Mesodermal cell (in vitro differentiated cells): ENCODE data around the gene NDFIP2. TPM values are rescaled to one million over a fixed set of nuclear protein-coding genes. Genes with fewer than 3 reads are reported as not detected.

Source experiments
- H3K27ac ChIP-seq: 2 replicates; pipeline ENCODE4 v1.7.0; 2013; ENCODE audit warnings: mild to moderate bottlenecking, low read depth, low read length, moderate library complexity; ENCODE audit not compliant: severe bottlenecking
- H3K36me3 ChIP-seq: 2 replicates; pipeline ENCODE4 v1.7.1; 2013; ENCODE audit warnings: mild to moderate bottlenecking, low read length, moderate library complexity; ENCODE audit not compliant: control insufficient read depth, insufficient read depth
- H3K4me1 ChIP-seq: one replicate; pipeline ENCODE4 v1.7.1; 2013; ENCODE audit warnings: mild to moderate bottlenecking, low read length; ENCODE audit not compliant: insufficient read depth, control insufficient read depth, poor library complexity, severe bottlenecking
- H3K4me3 ChIP-seq: 2 replicates; pipeline ENCODE4 v1.7.0; 2013; ENCODE audit warnings: low read length, control low read depth, mild to moderate bottlenecking; ENCODE audit not compliant: insufficient read depth, poor library complexity, severe bottlenecking; ENCODE audit errors: extremely low read depth
- H3K9me3 ChIP-seq: 2 replicates; pipeline ENCODE4 v1.7.1; 2013; ENCODE audit warnings: mild to moderate bottlenecking, low read length, moderate library complexity; ENCODE audit not compliant: control insufficient read depth
- WGBS, 2 experiments: methylation state at CpG; one replicate each; pipeline ENCODE4 v1.1.5; 2013; ENCODE audit warnings: missing lambda C conversion rate in 2 of 2; ENCODE audit not compliant: insufficient coverage in 2 of 2; 5-methylcytosine and 5-hydroxymethylcytosine counted together
- polyA plus RNA-seq, 2 experiments: library from polyadenylated mRNA; stranded (reverse); fragments of 50-300 nt; gene quantifications; one replicate each; pipeline ENCODE4 v1.2.3, GENCODE V29; 2013

The NDFIP2 gene
- 48.8 TPM for polyA plus RNA-seq (2013, experiment 1 of 2)
- polyA plus RNA-seq (2013, experiment 2 of 2), result 46.2 TPM

GRCh38 chr13:79480954-79481684 lies at the start of gene NDFIP2:
Gene NDFIP2 (plus strand): TSS chr13:79481155. CDS start chr13:79481204, 49 bp downstream.
- WGBS, 2 experiments, result 0 to 1% methylated on average over 33 to 61 of the region's 74 CpGs
- H3K27ac ChIP-seq, result peak within 1 kb of the TSS; percentile 37
- no peaks in the 10 kb centered on the region for H3K36me3 ChIP-seq
- peaks cover 28% of the 10 kb centered on the region for H3K4me1 ChIP-seq
- H3K9me3 ChIP-seq, result no peaks in the 10 kb centered on the region
- peak within 1 kb of the TSS; percentile 75 for H3K4me3 ChIP-seq

GRCh38 chr13:79432086-79432485 lies 48.9 kb upstream of the NDFIP2 start:
- Histone ChIP-seq H3K4me1 (no peaks in the 10 kb centered on the region), H3K36me3 (no peaks in the 10 kb centered on the region), H3K9me3 (no peaks in the 10 kb centered on the region), H3K27ac (no peak overlapping the region), H3K4me3 (no peak overlapping the region)
- 89 to 92% methylated on average over 6 of the region's 6 CpGs for WGBS, 2 experiments

GRCh38 chr13:79432992-79433391 lies 48.0 kb upstream of the NDFIP2 start:
- Histone ChIP-seq H3K4me3 (no peak overlapping the region), H3K27ac (no peak overlapping the region), H3K9me3 (no peaks in the 10 kb centered on the region), H3K4me1 (no peaks in the 10 kb centered on the region), H3K36me3 (no peaks in the 10 kb centered on the region)
- WGBS, 2 experiments, result 97% methylated on average over 6 to 10 of the region's 11 CpGs

- Histone ChIP-seq H3K36me3 (no peaks in the 10 kb centered on the region), H3K4me3 (no peak overlapping the region), H3K4me1 (no peaks in the 10 kb centered on the region), H3K27ac (no peak overlapping the region), H3K9me3 (no peaks in the 10 kb centered on the region)
- 67% methylated on average over 1 of the region's 1 CpG; no CpG with 5 or more reads in 1 of the 2 experiments for WGBS, 2 experiments
Measured at GRCh38 chr13:79434556-79434955, 46.4 kb upstream of the NDFIP2 start.

GRCh38 chr13:79435561-79435990 lies 45.4 kb upstream of the NDFIP2 start:
- no peak overlapping the region for H3K4me3 ChIP-seq
- no peak overlapping the region for H3K27ac ChIP-seq
- WGBS, 2 experiments, result no CpG with 5 or more reads among the region's 1 CpG

GRCh38 chr13:79439275-79439674 lies 41.7 kb upstream of the NDFIP2 start:
- Histone ChIP-seq H3K9me3 (no peaks in the 10 kb centered on the region), H3K27ac (no peak overlapping the region), H3K4me3 (no peak overlapping the region), H3K36me3 (no peaks in the 10 kb centered on the region), H3K4me1 (no peaks in the 10 kb centered on the region)
- no CpG with 5 or more reads among the region's 1 CpG for WGBS, 2 experiments

More at GRCh38 chr13:79435561-79435990, 45.4 kb upstream of the NDFIP2 start:
- Histone ChIP-seq H3K4me1 (no peaks in the 10 kb centered on the region), H3K36me3 (no peaks in the 10 kb centered on the region), H3K9me3 (no peaks in the 10 kb centered on the region)

GRCh38 chr13:79440958-79441528 lies 39.9 kb upstream of the NDFIP2 start:
- Histone ChIP-seq H3K4me3 (no peak overlapping the region), H3K4me1 (no peaks in the 10 kb centered on the region), H3K27ac (no peak overlapping the region), H3K9me3 (no peaks in the 10 kb centered on the region), H3K36me3 (no peaks in the 10 kb centered on the region)
- WGBS, 2 experiments, result 83% methylated on average over 4 to 5 of the region's 5 CpGs

- no peaks in the 10 kb centered on the region for H3K9me3 ChIP-seq
- H3K36me3 ChIP-seq, result no peaks in the 10 kb centered on the region
- no peak overlapping the region for H3K4me3 ChIP-seq
- no peaks in the 10 kb centered on the region for H3K4me1 ChIP-seq
- WGBS, 2 experiments, result no CpG with 5 or more reads among the region's 1 CpG
- H3K27ac ChIP-seq, result no peak overlapping the region
Measured at GRCh38 chr13:79442221-79442620, 38.7 kb upstream of the NDFIP2 start.

GRCh38 chr13:79442706-79443105 lies 38.2 kb upstream of the NDFIP2 start:
- no peak overlapping the region for H3K27ac ChIP-seq
- no CpG with 5 or more reads among the region's 3 CpGs for WGBS, 2 experiments

GRCh38 chr13:79445968-79446645 lies 34.8 kb upstream of the NDFIP2 start:
- no peak overlapping the region for H3K27ac ChIP-seq

More at GRCh38 chr13:79442706-79443105, 38.2 kb upstream of the NDFIP2 start:
- Histone ChIP-seq H3K36me3 (no peaks in the 10 kb centered on the region), H3K9me3 (no peaks in the 10 kb centered on the region), H3K4me1 (no peaks in the 10 kb centered on the region), H3K4me3 (no peak overlapping the region)

More at GRCh38 chr13:79445968-79446645, 34.8 kb upstream of the NDFIP2 start:
- Histone ChIP-seq H3K4me1 (peaks cover 1% of the 10 kb centered on the region), H3K36me3 (no peaks in the 10 kb centered on the region), H3K9me3 (no peaks in the 10 kb centered on the region), H3K4me3 (no peak overlapping the region)
- WGBS, 2 experiments, result 80 to 87% methylated on average over 7 to 8 of the region's 11 CpGs
